IMR-90 (cell line): ENCODE results near the gene LTC4S. TPM values are rescaled to one million over a fixed set of nuclear protein-coding genes. Genes with fewer than 3 reads are reported as not detected.

Experiments used
- ATAC-seq: fragments of 200-7000 bp; cut with Tn5 transposase; 2 replicates; pipeline ENCODE4 v1.9.1; 2020; ENCODE audit warnings: low read depth, mild to moderate bottlenecking, moderate library complexity
- BruUV-seq: library from RNA; stranded (reverse); fragments of 400-500 nt; replicated peaks from 2 replicates; lab custom pipeline; 2021; lab: Mats Ljungman, UMichigan
- CTCF ChIA-PET: fragments of 300-600 bp; formaldehyde crosslinking; extraction: SDS; loops from one replicate; lab custom pipeline; 2021; ENCODE audit warnings: antibody characterized with exemption; lab: Yijun Ruan, JAX
- POLR2A ChIA-PET: fragments of 300-600 bp; sonication (Branson Sonifier 250); formaldehyde crosslinking; loops from one replicate; lab custom pipeline; 2022; ENCODE audit warnings: antibody characterized with exemption; ENCODE audit not compliant: unreplicated experiment; lab: Charles Lee
- DNase-seq: peaks from one replicate; pipeline ENCODE4 v3.0.0; 2013
- H2AFZ ChIP-seq: replicated peaks from 2 replicates; pipeline ENCODE3; 2013; ENCODE audit warnings: low read length, mild to moderate bottlenecking; ENCODE audit not compliant: poor library complexity
- H2AK5ac ChIP-seq: 2 replicates; pipeline ENCODE4 v1.6.1; 2013; ENCODE audit warnings: low read depth, low read length, inconsistent platforms
- H2AK9ac ChIP-seq: replicated peaks from 2 replicates; pipeline ENCODE3; 2013; ENCODE audit warnings: mild to moderate bottlenecking, low read depth, low read length, moderate library complexity; ENCODE audit not compliant: poor library complexity
- H2BK120ac ChIP-seq: 2 replicates; pipeline ENCODE4 v1.6.1; 2013; ENCODE audit warnings: low read depth, low read length, inconsistent platforms
- H2BK15ac ChIP-seq: 3 replicates; pipeline ENCODE4 v1.6.1; 2013; ENCODE audit warnings: low read depth, low read length, inconsistent platforms
- H2BK20ac ChIP-seq: 2 replicates; pipeline ENCODE4 v1.6.1; 2013; ENCODE audit warnings: low read depth, mild to moderate bottlenecking, inconsistent platforms, low read length, moderate library complexity
- H2BK5ac ChIP-seq: 2 replicates; pipeline ENCODE4 v1.6.1; 2013; ENCODE audit warnings: mild to moderate bottlenecking, low read depth, low read length, inconsistent platforms; ENCODE audit not compliant: poor library complexity, severe bottlenecking
- H3K14ac ChIP-seq: replicated peaks from 2 replicates; pipeline ENCODE4 v1.6.1; 2013; ENCODE audit warnings: low read depth, low read length, inconsistent platforms
- H3K18ac ChIP-seq: 2 replicates; pipeline ENCODE4 v1.6.1; 2013; ENCODE audit warnings: low read depth, low read length, control low read depth
- H3K23ac ChIP-seq: 2 replicates; pipeline ENCODE4 v1.6.1; 2013; ENCODE audit warnings: low read depth, low read length, inconsistent platforms
- H3K27ac ChIP-seq: 2 replicates; pipeline ENCODE4 v1.5.1; 2013; ENCODE audit warnings: mild to moderate bottlenecking, control low read depth, low read length; ENCODE audit not compliant: insufficient read depth
- H3K27me3 ChIP-seq: 2 replicates; pipeline ENCODE4 v1.6.1; 2013; ENCODE audit warnings: low read length; ENCODE audit not compliant: control insufficient read depth, insufficient read depth
- H3K36me3 ChIP-seq: 2 replicates; pipeline ENCODE4 v1.6.1; 2013; ENCODE audit warnings: low read length, mixed read lengths; ENCODE audit not compliant: control insufficient read depth, insufficient read depth
- H3K4ac ChIP-seq: 2 replicates; pipeline ENCODE4 v1.6.1; 2013; ENCODE audit warnings: low read depth, low read length, inconsistent platforms
- H3K4me1 ChIP-seq: 2 replicates; pipeline ENCODE4 v1.6.1; 2013; ENCODE audit warnings: low read length, mixed read lengths; ENCODE audit not compliant: control insufficient read depth, insufficient read depth
- H3K4me2 ChIP-seq: 2 replicates; pipeline ENCODE4 v1.6.1; 2013; ENCODE audit warnings: low read depth, mild to moderate bottlenecking, control low read depth, low read length, moderate library complexity
- H3K4me3 ChIP-seq: 2 replicates; pipeline ENCODE4 v1.5.1; 2013; ENCODE audit warnings: low read depth, mild to moderate bottlenecking, control low read depth, low read length, moderate library complexity; ENCODE audit not compliant: insufficient read depth
- H3K56ac ChIP-seq: 2 replicates; pipeline ENCODE4 v1.6.1; 2013; ENCODE audit warnings: low read length, inconsistent platforms; ENCODE audit not compliant: insufficient read depth; ENCODE audit errors: extremely low read depth
- H3K79me1 ChIP-seq, 2 experiments: 2 replicates each; pipeline ENCODE4 v1.6.1; 2013; ENCODE audit warnings: low read length in 2 of 2, inconsistent platforms in 1 of 2, low read depth in 1 of 2
- H3K9ac ChIP-seq: 2 replicates; pipeline ENCODE4 v1.6.1; 2013; ENCODE audit warnings: low read depth, low read length, control low read depth
- H3K9me1 ChIP-seq: 2 replicates; pipeline ENCODE4 v1.6.1; 2013; ENCODE audit warnings: low read length, inconsistent platforms; ENCODE audit not compliant: insufficient read depth
- H3K9me3 ChIP-seq: 2 replicates; pipeline ENCODE4 v1.6.1; 2013; ENCODE audit warnings: low read length; ENCODE audit not compliant: control insufficient read depth, insufficient read depth
- H4K20me1 ChIP-seq: 2 replicates; pipeline ENCODE4 v1.6.1; 2013; ENCODE audit warnings: low read length, inconsistent platforms; ENCODE audit not compliant: insufficient read depth
- H4K5ac ChIP-seq: 2 replicates; pipeline ENCODE4 v1.6.1; 2013; ENCODE audit warnings: mild to moderate bottlenecking, low read depth, low read length, control low read depth
- H4K8ac ChIP-seq, 2 experiments: 2 replicates each; pipeline ENCODE4 v1.6.1; 2013; ENCODE audit warnings: low read depth in 2 of 2, low read length in 2 of 2, control low read depth in 1 of 2, inconsistent platforms in 1 of 2
- H4K91ac ChIP-seq: 2 replicates; pipeline ENCODE4 v1.6.1; 2013; ENCODE audit warnings: low read depth, low read length, inconsistent platforms; ENCODE audit not compliant: insufficient read depth
- BHLHE40 ChIP-seq: fragments of 150-350 bp; IDR thresholded peaks from 2 replicates; pipeline ENCODE4 v1.6.1; 2016; ENCODE audit warnings: mild to moderate bottlenecking, low read depth, low read length
- CEBPB ChIP-seq: IDR thresholded peaks from 2 replicates; pipeline ENCODE4 v1.6.1; 2012; ENCODE audit warnings: low read depth, low read length, improper control_type of control experiment
- ELK1 ChIP-seq: fragments of 150-350 bp; IDR thresholded peaks from 2 replicates; pipeline ENCODE4 v1.6.1; 2016; ENCODE audit warnings: low read depth, mild to moderate bottlenecking, low read length, moderate library complexity, borderline replicate concordance
- MXI1 ChIP-seq: IDR thresholded peaks from 2 replicates; pipeline ENCODE4 v1.6.1; 2012; ENCODE audit warnings: low read depth, mild to moderate bottlenecking, low read length, moderate library complexity, borderline replicate concordance
- NFE2L2 ChIP-seq: fragments of 150-350 bp; IDR thresholded peaks from 2 replicates; pipeline ENCODE4 v1.6.1; 2016; ENCODE audit warnings: low read depth, mild to moderate bottlenecking, low read length
- POLR2A ChIP-seq: IDR thresholded peaks from 2 replicates; pipeline ENCODE4 v1.6.1; 2012; ENCODE audit warnings: mild to moderate bottlenecking, low read depth, low read length
- RAD21 ChIP-seq: IDR thresholded peaks from 2 replicates; pipeline ENCODE4 v1.6.1; 2012; ENCODE audit warnings: low read length, improper control_type of control experiment
- RCOR1 ChIP-seq: IDR thresholded peaks from 2 replicates; pipeline ENCODE4 v1.6.1; 2012; ENCODE audit warnings: mild to moderate bottlenecking, low read length, improper control_type of control experiment; ENCODE audit not compliant: insufficient replicate concordance
- RFX5 ChIP-seq: IDR thresholded peaks from 2 replicates; pipeline ENCODE4 v1.8.0; 2012; ENCODE audit warnings: low read depth, mild to moderate bottlenecking, low read length, moderate library complexity
- SMC3 ChIP-seq: fragments of 150-350 bp; IDR thresholded peaks from 2 replicates; pipeline ENCODE4 v1.6.1; 2016; ENCODE audit warnings: low read depth, mild to moderate bottlenecking, antibody characterized with exemption, low read length, moderate library complexity
- USF2 ChIP-seq: fragments of 150-350 bp; IDR thresholded peaks from 2 replicates; pipeline ENCODE4 v1.6.1; 2017; ENCODE audit warnings: mild to moderate bottlenecking, antibody characterized with exemption, low read length, low read depth
- WGBS, 2 experiments: methylation state at CpG; one replicate each; pipeline versions ENCODE4 v1.1.5 to v1.1.7; 2013; ENCODE audit warnings: missing lambda C conversion rate in 2 of 2; ENCODE audit not compliant: insufficient read length in 1 of 2; ENCODE audit errors: extremely low coverage in 2 of 2; 5-methylcytosine and 5-hydroxymethylcytosine counted together
- dilution Hi-C: fragments of 300-500 bp; cut with HindIII; formaldehyde crosslinking; loops from one replicate; pipeline ENCODE4 v1.14.3; 2018; ENCODE audit warnings: low sequenced_read_pairs; ENCODE audit not compliant: unreplicated experiment
- in situ Hi-C: fragments of 300-500 bp; cut with MboI; formaldehyde crosslinking; loops from 3 replicates; pipeline ENCODE4 v1.14.3; 2019; ENCODE audit warnings: low sequenced_read_pairs, inconsistent platforms, mixed read lengths
- intact Hi-C: fragments of 100-400 bp; cut with micrococcal nuclease; formaldehyde crosslinking; loops from 2 replicates; pipeline ENCODE4 v1.10.0; 2022
- polyA plus RNA-seq, 3 experiments: library from polyadenylated mRNA; depleted of rRNA; stranded (reverse); fragments of >200 nt; gene quantifications; 2 replicates each; pipeline ENCODE4 v1.2.3, GENCODE V29; 2012; ENCODE audit warnings: low replicate concordance in 1 of 3
- total RNA-seq: library from RNA; depleted of rRNA; stranded (reverse); fragments of >200 nt; gene quantifications from 2 replicates; pipeline ENCODE4 v1.2.3, GENCODE V29; 2012

LTC4S gene
- total and polyA plus RNA-seq, 2 of the 4 experiments (the other 2 are of a cell fraction) = 0.72 TPM; not detected in 1

- TF ChIP-seq ELK1 = no peak
Observed at GRCh38 chr5:179817890-179818745, 24.3 kb downstream of the LTC4S start (continued).

- peak overlapping the region; percentile 89 to 93 for H4K8ac ChIP-seq
- H3K9me1 ChIP-seq = peaks cover 29% of the 10 kb centered on the region
- H3K9ac ChIP-seq = peak overlapping the region; percentile 24; the same call in 1 of the 2 replicates
- peak overlapping the region; percentile 99 for H3K27ac ChIP-seq
- ATAC-seq (peak; percentile 54), DNase-seq (peak; percentile 95)
- H2BK5ac ChIP-seq = peak overlapping the region; percentile 94
- no peak overlapping the region for H3K56ac ChIP-seq
- H2AK5ac ChIP-seq = peak overlapping the region; percentile 96
- H3K4ac ChIP-seq = peak overlapping the region; percentile 98
- in situ Hi-C loops = no loop called here
- H3K4me3 ChIP-seq = no peak overlapping the region
- ChIA-PET CTCF (no interaction called here), POLR2A (interaction anchor here (0.6 to 0.7 kb wide), 3 partner anchors 9 to 115 kb away, joined by 3 to 7 read pairs (median 4); no protein-coding TSS in a partner anchor)
- H4K5ac ChIP-seq = peak overlapping the region; percentile 81
- peaks cover 33% of the 10 kb centered on the region for H3K4me1 ChIP-seq
- H3K18ac ChIP-seq = peak overlapping the region; percentile 84
- H3K9me3 ChIP-seq = no peaks in the 10 kb centered on the region
- H3K4me2 ChIP-seq = peak overlapping the region; percentile 60
- H3K27me3 ChIP-seq = no peaks in the 10 kb centered on the region
- H2AK9ac ChIP-seq = peak overlapping the region; percentile 96
- peak overlapping the region; percentile 91; the same call in 1 of the 2 replicates for H3K23ac ChIP-seq
- WGBS, 2 experiments = no CpG with 5 or more reads among the region's 35 CpGs
- intact Hi-C loops = loop anchor here (1.0 kb wide), 1 partner anchor 87 kb away; the partner anchor contains the start of gene MAML1
- H4K20me1 ChIP-seq = peaks cover 32% of the 10 kb centered on the region
- H2BK15ac ChIP-seq = peak overlapping the region; percentile 87; the same call in 1 of the 3 replicates
- BruUV-seq = no TSS peak
- H2BK120ac ChIP-seq = peak overlapping the region; percentile 98
- dilution Hi-C loops = no loop called here
- H2BK20ac ChIP-seq = peak overlapping the region; percentile 89
- H4K91ac ChIP-seq = peak overlapping the region; percentile 95
- H3K36me3 ChIP-seq = peaks cover 20% of the 10 kb centered on the region; the same call in 1 of the 2 replicates
- peak overlapping the region; percentile 89 for H2AFZ ChIP-seq
- H3K14ac ChIP-seq = peak overlapping the region; percentile 93
- peaks cover 4 to 41% of the 10 kb centered on the region in 2 experiments for H3K79me1 ChIP-seq
- TF ChIP-seq NFE2L2 (peak; percentile 71; the same call in 1 of the 2 replicates), ELK1 (no peak), MXI1 (no peak; the same call in 1 of the 2 replicates), RAD21 (no peak), SMC3 (no peak), USF2 (peak; percentile 96), RCOR1 (no peak), BHLHE40 (peak; percentile 18; the same call in 1 of the 2 replicates), CEBPB (peak; percentile 81), RFX5 (no peak), POLR2A (no peak)
Observed at GRCh38 chr5:179818746-179819295, 25.0 kb downstream of the LTC4S start.
